ENCODE measurements around the gene BCKDHA. TPM values are rescaled to one million over a fixed set of nuclear protein-coding genes. Genes with fewer than 3 reads are reported as not detected.

BCKDHA gene
- total RNA-seq, 1 donor from 2014 or later, result 9.2 TPM

DNA sequence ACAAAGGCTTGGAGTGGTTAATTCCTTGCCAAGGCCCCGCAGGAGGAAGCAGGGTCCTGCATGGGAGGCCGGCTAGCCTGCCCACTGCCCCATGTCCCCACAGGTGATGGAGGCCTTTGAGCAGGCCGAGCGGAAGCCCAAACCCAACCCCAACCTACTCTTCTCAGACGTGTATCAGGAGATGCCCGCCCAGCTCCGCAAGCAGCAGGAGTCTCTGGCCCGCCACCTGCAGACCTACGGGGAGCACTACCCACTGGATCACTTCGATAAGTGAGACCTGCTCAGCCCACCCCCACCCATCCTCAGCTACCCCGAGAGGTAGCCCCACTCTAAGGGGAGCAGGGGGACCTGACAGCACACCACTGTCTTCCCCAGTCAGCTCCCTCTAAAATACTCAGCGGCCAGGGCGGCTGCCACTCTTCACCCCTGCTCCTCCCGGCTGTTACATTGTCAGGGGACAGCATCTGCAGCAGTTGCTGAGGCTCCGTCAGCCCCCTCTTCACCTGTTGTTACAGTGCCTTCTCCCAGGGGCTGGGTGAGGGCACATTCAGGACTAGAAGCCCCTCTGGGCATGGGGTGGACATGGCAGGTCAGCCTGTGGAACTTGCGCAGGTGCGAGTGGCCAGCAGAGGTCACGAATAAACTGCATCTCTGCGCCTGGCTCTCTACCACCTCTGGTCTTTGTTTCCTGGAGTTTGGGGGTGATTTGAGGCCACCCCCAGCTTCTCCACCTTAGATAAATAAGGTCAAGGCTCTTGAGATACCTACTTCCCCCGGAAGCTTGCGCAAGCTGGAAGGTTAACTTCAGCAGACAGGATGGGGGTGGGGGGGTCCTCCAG is 26.9 kb downstream of the BCKDHA start:
- FAIRE-seq (no peak), DNase-seq (ENCODE audit: low read depth) (no peak)
- Histone ChIP-seq H3K36me3 (ENCODE audit: insufficient read depth, low read length) (peaks cover 6% of the 10 kb centered on the region), H3K79me2 (ENCODE audit: insufficient read depth, low read length) (no peaks in the 10 kb centered on the region), H4K20me1 (ENCODE audit: insufficient read depth, low read length) (no peaks in the 10 kb centered on the region), H3K4me3 (ENCODE audit: insufficient read depth, low read depth, low read length) (no peak overlapping the region), H3K27me3 (ENCODE audit: insufficient read depth, low read length) (no peaks in the 10 kb centered on the region), H2AFZ (ENCODE audit: low read depth, low read length) (no peak overlapping the region), H3K27ac (ENCODE audit: low read depth, low read length) (no peak overlapping the region), H3K4me2 (ENCODE audit: low read length) (no peak overlapping the region), H3K4me1 (ENCODE audit: insufficient read depth, low read length) (peaks cover 9% of the 10 kb centered on the region), H3K9me3 (ENCODE audit: insufficient read depth, low read depth, low read length) (no peaks in the 10 kb centered on the region), H3K9ac (ENCODE audit: low read length) (no peak overlapping the region)
- H3K4me1 Mint-ChIP-seq (ENCODE audit: low read depth, unreplicated experiment), result peaks cover 10% of the 10 kb centered on the region
- no peak overlapping the region for H3K27ac Mint-ChIP-seq (ENCODE audit: unreplicated experiment)
- H3K36me3 Mint-ChIP-seq (ENCODE audit: low read depth, unreplicated experiment), result peaks cover 18% of the 10 kb centered on the region
- no peaks in the 10 kb centered on the region for H3K9me3 Mint-ChIP-seq (ENCODE audit: unreplicated experiment)
- TF ChIP-seq EZH2 (IDR thresholded peaks at IDR 0.05; ENCODE audit: insufficient read depth, low read length), result no peak
- TF ChIP-seq, protein P1, sequence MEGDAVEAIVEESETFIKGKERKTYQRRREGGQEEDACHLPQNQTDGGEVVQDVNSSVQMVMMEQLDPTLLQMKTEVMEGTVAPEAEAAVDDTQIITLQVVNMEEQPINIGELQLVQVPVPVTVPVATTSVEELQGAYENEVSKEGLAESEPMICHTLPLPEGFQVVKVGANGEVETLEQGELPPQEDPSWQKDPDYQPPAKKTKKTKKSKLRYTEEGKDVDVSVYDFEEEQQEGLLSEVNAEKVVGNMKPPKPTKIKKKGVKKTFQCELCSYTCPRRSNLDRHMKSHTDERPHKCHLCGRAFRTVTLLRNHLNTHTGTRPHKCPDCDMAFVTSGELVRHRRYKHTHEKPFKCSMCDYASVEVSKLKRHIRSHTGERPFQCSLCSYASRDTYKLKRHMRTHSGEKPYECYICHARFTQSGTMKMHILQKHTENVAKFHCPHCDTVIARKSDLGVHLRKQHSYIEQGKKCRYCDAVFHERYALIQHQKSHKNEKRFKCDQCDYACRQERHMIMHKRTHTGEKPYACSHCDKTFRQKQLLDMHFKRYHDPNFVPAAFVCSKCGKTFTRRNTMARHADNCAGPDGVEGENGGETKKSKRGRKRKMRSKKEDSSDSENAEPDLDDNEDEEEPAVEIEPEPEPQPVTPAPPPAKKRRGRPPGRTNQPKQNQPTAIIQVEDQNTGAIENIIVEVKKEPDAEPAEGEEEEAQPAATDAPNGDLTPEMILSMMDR (IDR thresholded peaks at IDR 0.05; ENCODE audit: insufficient read depth, low read depth, low read length), result no peak
- H3K27me3 Mint-ChIP-seq (ENCODE audit: low read depth, unreplicated experiment), result no peaks in the 10 kb centered on the region
- H3K4me3 Mint-ChIP-seq (ENCODE audit: unreplicated experiment), result no peak overlapping the region

DNA sequence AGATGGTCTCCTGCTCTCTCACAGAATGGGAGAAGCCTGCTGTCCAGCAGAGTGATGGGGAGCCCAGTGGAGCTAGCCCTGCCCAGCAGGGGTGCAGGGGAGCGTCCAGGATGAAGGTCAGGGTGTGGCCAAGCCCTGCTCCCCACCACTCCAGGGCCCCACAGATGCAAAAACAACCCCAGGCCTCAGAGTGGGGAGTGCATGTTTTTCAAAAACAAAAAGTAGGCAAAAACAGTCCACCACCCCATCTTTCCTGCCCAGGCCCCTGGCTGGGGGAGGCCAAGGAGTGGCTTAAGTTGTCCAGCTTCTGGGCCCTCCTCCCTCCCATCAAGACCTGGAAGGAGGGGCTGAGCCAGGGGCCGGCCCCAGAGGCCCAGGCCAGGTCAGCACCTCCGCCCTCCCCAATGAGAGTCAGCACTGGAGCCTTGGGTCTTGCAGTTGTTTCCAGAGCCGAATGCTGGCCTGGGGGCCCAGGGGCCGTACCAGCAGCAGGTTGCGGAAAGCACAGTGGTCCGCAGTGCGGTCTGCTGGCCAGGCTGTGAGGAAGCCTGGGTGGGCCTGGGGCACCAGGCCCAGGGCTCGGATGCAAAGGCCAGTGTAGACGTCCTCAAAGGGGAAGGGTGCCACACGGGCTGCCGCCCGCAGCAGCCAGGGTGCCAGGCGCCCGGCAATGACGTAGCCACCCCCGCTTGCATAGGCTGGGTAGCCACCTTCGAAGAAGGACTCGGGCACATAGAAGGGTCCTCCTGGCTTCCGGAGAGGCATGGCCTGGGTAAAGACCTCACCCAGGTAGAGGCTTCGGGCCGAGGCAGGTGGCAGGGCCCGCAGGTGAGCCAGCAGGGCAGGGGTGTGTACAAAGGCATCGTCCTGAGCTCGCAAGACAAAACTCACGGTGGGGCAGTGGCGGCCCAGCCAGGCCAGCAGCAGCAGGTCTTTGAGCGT is 27.8 kb downstream of the BCKDHA start:
- Mint-ChIP-seq H3K4me1 (ENCODE audit: low read depth, unreplicated experiment) (peaks cover 10% of the 10 kb centered on the region), H3K36me3 (ENCODE audit: low read depth, unreplicated experiment) (peaks cover 15% of the 10 kb centered on the region), H3K9me3 (ENCODE audit: unreplicated experiment) (no peaks in the 10 kb centered on the region), H3K4me3 (ENCODE audit: unreplicated experiment) (peak overlapping the region; percentile 56), H3K27ac (ENCODE audit: unreplicated experiment) (no peak overlapping the region), H3K27me3 (ENCODE audit: low read depth, unreplicated experiment) (no peaks in the 10 kb centered on the region)
- no peaks in the 10 kb centered on the region for H4K20me1 ChIP-seq (ENCODE audit: insufficient read depth, low read length)
- H3K9ac ChIP-seq (ENCODE audit: low read length), result no peak overlapping the region
- FAIRE-seq (no peak), DNase-seq (ENCODE audit: low read depth) (no peak)
- H3K4me2 ChIP-seq (ENCODE audit: low read length), result no peak overlapping the region
- H3K27ac ChIP-seq (ENCODE audit: low read depth, low read length), result no peak overlapping the region
- H2AFZ ChIP-seq (ENCODE audit: low read depth, low read length), result no peak overlapping the region
- no peaks in the 10 kb centered on the region for H3K9me3 ChIP-seq (ENCODE audit: insufficient read depth, low read depth, low read length)
- H3K36me3 ChIP-seq (ENCODE audit: insufficient read depth, low read length), result peaks cover 2% of the 10 kb centered on the region
- no peaks in the 10 kb centered on the region for H3K79me2 ChIP-seq (ENCODE audit: insufficient read depth, low read length)
- no peak for TF ChIP-seq EZH2 (IDR thresholded peaks at IDR 0.05; ENCODE audit: insufficient read depth, low read length)
- TF ChIP-seq, protein P1 (IDR thresholded peaks at IDR 0.05; ENCODE audit: insufficient read depth, low read depth, low read length), result no peak
- H3K4me1 ChIP-seq (ENCODE audit: insufficient read depth, low read length), result peaks cover 9% of the 10 kb centered on the region
- H3K27me3 ChIP-seq (ENCODE audit: insufficient read depth, low read length), result no peaks in the 10 kb centered on the region
- no peak overlapping the region for H3K4me3 ChIP-seq (ENCODE audit: insufficient read depth, low read depth, low read length)

Data from astrocyte (in vitro differentiated cells and primary cell).